Measurements from ENCODE around the gene SSTR3.
A peak's percentile ranks its signal among the peaks of the same experiment; 100 is the strongest.
"Not testable (repeated sequence)": the region's sequence is repeated elsewhere in the genome, so short reads cannot be mapped to it uniquely, and the experiment has no call there.

The SSTR3 gene

GRCh38 chr22:37258005-37258752, 45.9 kb upstream of the SSTR3 start:
- in situ Hi-C loops (cut with HindIII; ENCODE audit: low sequenced_read_pairs) = no loop called here
- no peak overlapping the region for H3K4me3 ChIP-seq (ENCODE audit: low read depth, low read length)
- no peak for DNase-seq (ENCODE audit: low read depth, low spot score)
- TF ChIP-seq CTCF (IDR thresholded peaks at IDR 0.05; ENCODE audit: low read depth, low read length) = no peak

- DNase-seq (ENCODE audit: low read depth, low spot score) = no peak
- H3K4me3 ChIP-seq (ENCODE audit: low read depth, low read length) = no peak overlapping the region
- in situ Hi-C loops (cut with HindIII; ENCODE audit: low sequenced_read_pairs) = no loop called here
- TF ChIP-seq CTCF (IDR thresholded peaks at IDR 0.05; ENCODE audit: low read depth, low read length) = no peak
Measured at GRCh38 chr22:37256075-37256726, 43.9 kb upstream of the SSTR3 start.

- no peak for DNase-seq (ENCODE audit: low read depth, low spot score)
- no peak for TF ChIP-seq CTCF (IDR thresholded peaks at IDR 0.05; ENCODE audit: low read depth, low read length)
- in situ Hi-C loops (cut with HindIII; ENCODE audit: low sequenced_read_pairs) = no loop called here
- H3K4me3 ChIP-seq (ENCODE audit: low read depth, low read length) = no peak overlapping the region
Measured at GRCh38 chr22:37255558-37256006, 43.3 kb upstream of the SSTR3 start.

GRCh38 chr22:37254867-37255233, 42.6 kb upstream of the SSTR3 start:
- peak; percentile 34 for DNase-seq (ENCODE audit: low read depth, low spot score)
- in situ Hi-C loops (cut with HindIII; ENCODE audit: low sequenced_read_pairs) = no loop called here
- H3K4me3 ChIP-seq (ENCODE audit: low read depth, low read length) = no peak overlapping the region
- TF ChIP-seq CTCF (IDR thresholded peaks at IDR 0.05; ENCODE audit: low read depth, low read length) = no peak

GRCh38 chr22:37254209-37254866, 42.1 kb upstream of the SSTR3 start:
- TF ChIP-seq CTCF (IDR thresholded peaks at IDR 0.05; ENCODE audit: low read depth, low read length) = no peak
- H3K4me3 ChIP-seq (ENCODE audit: low read depth, low read length) = no peak overlapping the region
- DNase-seq (ENCODE audit: low read depth, low spot score) = peak; percentile 73
- in situ Hi-C loops (cut with HindIII; ENCODE audit: low sequenced_read_pairs) = no loop called here

GRCh38 chr22:37253126-37253660, 40.9 kb upstream of the SSTR3 start:
- no peak overlapping the region for H3K4me3 ChIP-seq (ENCODE audit: low read depth, low read length)
- no peak for DNase-seq (ENCODE audit: low read depth, low spot score)
- in situ Hi-C loops (cut with HindIII; ENCODE audit: low sequenced_read_pairs) = no loop called here
- TF ChIP-seq CTCF (IDR thresholded peaks at IDR 0.05; ENCODE audit: low read depth, low read length) = peak; percentile 8

GRCh38 chr22:37251836-37252235, 39.6 kb upstream of the SSTR3 start:
- not testable (repeated sequence) for H3K4me3 ChIP-seq (ENCODE audit: low read depth, low read length)

More at GRCh38 chr22:37251836-37252235, 39.6 kb upstream of the SSTR3 start:
- DNase-seq (ENCODE audit: low read depth, low spot score); in situ Hi-C loops (cut with HindIII; ENCODE audit: low sequenced_read_pairs): not testable (repeated sequence)

Data from astrocyte of the spinal cord (primary cell).